SJCRH30 (cell line): ENCODE results near the gene KRT40. TPM values are rescaled to one million over a fixed set of nuclear protein-coding genes. Genes with fewer than 3 reads are reported as not detected.

Source experiments
- DNase-seq, 2 experiments: peaks; one replicate each; pipeline ENCODE4 v3.0.0-alpha.2; 2015 to 2020
- H3K27ac ChIP-seq: fragments of 250-450 bp; sonication (Bioruptor Pico); 2 replicates; pipeline ENCODE4 v1.5.1; 2020; ENCODE audit warnings: mild to moderate bottlenecking, moderate library complexity
- H3K27me3 ChIP-seq: fragments of 250-450 bp; sonication (Bioruptor Pico); 2 replicates; pipeline ENCODE4 v1.5.1; 2020; ENCODE audit warnings: mild to moderate bottlenecking, moderate library complexity
- H3K36me3 ChIP-seq: fragments of 250-450 bp; sonication (Bioruptor Pico); 2 replicates; pipeline ENCODE4 v1.5.1; 2020; ENCODE audit warnings: mild to moderate bottlenecking, moderate library complexity
- H3K4me1 ChIP-seq: fragments of 250-450 bp; sonication (Bioruptor Pico); 2 replicates; pipeline ENCODE4 v1.5.1; 2020; ENCODE audit warnings: mild to moderate bottlenecking, moderate library complexity
- H3K4me3 ChIP-seq: fragments of 250-450 bp; sonication (Bioruptor Pico); 2 replicates; pipeline ENCODE4 v1.5.1; 2020; ENCODE audit warnings: mild to moderate bottlenecking, moderate library complexity
- H3K9me3 ChIP-seq: fragments of 250-450 bp; sonication (Bioruptor Pico); replicated peaks from 2 replicates; pipeline ENCODE4 v1.5.1; 2020; ENCODE audit warnings: mild to moderate bottlenecking, moderate library complexity
- total RNA-seq: library from RNA; depleted of rRNA; stranded (reverse); fragments of >200 nt; shearing (Covaris generic); gene quantifications from 2 replicates; pipeline ENCODE4 v1.2.3, GENCODE V29; 2014; rRNA removed

The KRT40 gene
- not detected in 2 replicates for total RNA-seq

DNA sequence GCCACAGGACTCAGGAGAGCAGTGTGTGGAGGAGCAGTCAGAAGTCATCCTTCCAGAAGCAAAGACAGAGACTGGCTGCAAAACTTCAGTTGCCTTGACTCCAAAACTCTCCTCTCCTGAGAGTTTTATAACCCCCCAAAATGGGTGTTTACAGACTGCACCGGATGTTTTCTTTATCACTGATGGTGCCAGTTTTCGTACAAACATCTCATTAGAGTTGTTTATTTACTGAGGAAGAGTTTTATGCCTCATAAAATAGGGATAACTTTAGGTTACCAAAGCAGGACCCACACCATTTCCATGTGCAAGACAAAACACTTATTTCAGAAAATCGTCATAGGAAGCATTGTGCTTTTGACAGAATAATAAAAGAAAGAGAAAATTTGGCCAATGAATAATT lies at the start of gene KRT40:
TSS of gene KRT40 (minus strand) at position 101 of the 400 bp plus-strand sequence. CDS start at position 48, 53 bp downstream.
- no peaks in the 10 kb centered on the region for H3K9me3 ChIP-seq
- peaks cover 8% of the 10 kb centered on the region for H3K4me1 ChIP-seq
- no peak within 1 kb of the TSS for H3K4me3 ChIP-seq
- no peaks in the 10 kb centered on the region for H3K36me3 ChIP-seq
- no peak within 1 kb of the TSS for H3K27ac ChIP-seq
- no peak for DNase-seq
- H3K27me3 ChIP-seq: no peaks in the 10 kb centered on the region

DNA sequence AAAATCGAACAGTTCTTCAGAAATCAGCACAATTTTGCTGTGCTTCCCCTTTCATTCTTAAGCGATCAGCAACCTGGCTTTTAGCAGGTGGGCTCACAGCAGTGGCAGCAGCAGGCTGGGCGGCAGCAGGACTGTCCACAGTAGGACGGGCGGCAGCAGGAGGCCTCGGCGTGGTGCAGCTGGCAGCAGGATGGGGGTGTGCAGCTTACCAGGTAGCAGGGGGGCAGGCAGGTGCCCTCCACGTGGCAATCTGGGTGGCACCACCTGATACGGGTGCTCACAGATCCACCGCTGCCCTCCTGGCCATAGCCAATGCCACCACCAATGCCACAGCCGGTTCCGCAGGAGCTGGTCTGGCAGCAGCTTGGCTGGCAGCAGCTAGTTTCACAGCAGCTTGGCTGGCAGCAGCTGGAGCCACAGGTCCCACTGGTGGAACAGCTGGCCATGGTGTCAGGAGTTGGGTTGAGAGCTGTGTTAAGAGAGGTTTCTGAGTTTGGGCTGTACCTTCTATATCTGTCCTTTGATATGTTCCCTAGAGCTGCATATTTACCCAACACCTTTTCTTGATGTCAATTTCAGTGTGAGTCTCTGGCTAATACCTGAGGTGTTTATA lies 45.6 kb upstream of the KRT40 start, which contains the start of gene KRTAP1-4:
TSS of gene KRTAP1-4 (minus strand) at position 563 of the 613 bp plus-strand sequence. CDS start at position 446, 117 bp downstream.
- no peak within 1 kb of the TSS for H3K4me3 ChIP-seq
- no peaks in the 10 kb centered on the region for H3K36me3 ChIP-seq
- H3K27me3 ChIP-seq: no peaks in the 10 kb centered on the region
- DNase-seq: no peak
- no peaks in the 10 kb centered on the region; the same call in 1 of the 2 replicates for H3K4me1 ChIP-seq
- no peaks in the 10 kb centered on the region for H3K9me3 ChIP-seq
- H3K27ac ChIP-seq: no peak within 1 kb of the TSS

DNA sequence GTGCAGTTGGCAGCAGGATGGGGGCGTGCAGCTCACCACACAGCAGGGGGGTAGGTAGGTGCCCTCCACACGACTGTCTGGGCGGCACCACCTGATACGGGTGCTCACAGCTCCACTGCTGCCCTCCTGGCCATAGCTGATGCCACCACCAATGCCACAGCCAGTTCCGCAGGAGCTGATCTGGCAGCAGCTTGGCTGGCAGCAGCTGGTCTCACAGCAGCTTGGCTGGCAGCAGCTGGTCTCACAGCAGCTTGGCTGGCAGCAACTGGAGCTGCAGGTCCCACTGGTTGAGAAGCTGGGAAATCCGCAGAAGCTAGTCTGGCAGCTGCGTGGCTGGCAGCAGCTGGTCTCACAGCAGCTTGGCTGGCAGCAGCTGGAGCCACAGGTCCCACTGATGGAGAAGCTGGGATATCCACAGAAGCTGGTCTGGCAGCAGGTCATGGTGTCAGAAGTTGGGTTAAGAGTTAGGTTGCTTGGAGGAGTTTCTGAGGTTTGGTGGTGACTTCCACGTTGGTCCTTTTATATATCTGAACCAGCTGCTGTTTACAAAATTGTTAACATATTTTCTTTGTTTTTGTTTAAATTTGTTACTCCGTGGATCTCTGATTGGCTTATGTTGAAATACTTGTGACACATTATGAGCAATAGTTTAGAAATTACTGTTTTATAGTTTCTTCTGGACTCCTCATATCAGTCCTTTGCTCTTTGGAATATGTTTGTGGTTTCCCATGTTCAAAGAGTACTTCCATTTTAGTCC lies 42.8 kb upstream of the KRT40 start, which contains the start of gene KRTAP1-5:
TSS of gene KRTAP1-5 (minus strand) at position 494 of the 757 bp plus-strand sequence. CDS start at position 441, 53 bp downstream.
- H3K27ac ChIP-seq: no peak within 1 kb of the TSS
- H3K36me3 ChIP-seq: no peaks in the 10 kb centered on the region

DNA sequence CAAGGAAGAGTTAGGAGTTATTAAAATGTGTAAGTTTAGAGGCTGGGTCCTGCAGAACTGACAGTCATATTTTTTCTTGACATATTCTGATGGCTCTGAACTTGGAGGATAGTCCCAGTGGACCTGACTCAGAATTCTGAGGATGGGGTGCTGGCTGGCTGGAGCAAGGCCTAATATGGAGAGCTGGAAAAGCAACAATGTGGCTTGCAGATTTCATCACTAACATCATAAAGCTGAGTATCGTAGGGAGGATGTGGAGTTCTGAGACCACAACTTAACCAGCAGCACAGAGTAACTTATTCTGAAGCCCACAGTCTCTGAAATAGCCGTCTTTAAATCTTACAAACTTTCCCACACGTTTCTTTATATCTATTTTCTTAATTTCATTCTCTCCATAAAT lies 40.6 kb upstream of the KRT40 start:
- no peaks in the 10 kb centered on the region for H3K27me3 ChIP-seq
- DNase-seq: no peak
- H3K4me3 ChIP-seq: no peak overlapping the region
- H3K9me3 ChIP-seq: 0 out of 2 replicates have a peak, but pooled peaks cover 5% of the 10 kb centered on the region
- no peaks in the 10 kb centered on the region for H3K4me1 ChIP-seq
- H3K27ac ChIP-seq: no peak overlapping the region
- H3K36me3 ChIP-seq: no peaks in the 10 kb centered on the region

More for the DNA sequence above, 42.8 kb upstream of the KRT40 start, which contains the start of gene KRTAP1-5:
- Histone ChIP-seq H3K9me3 (0 out of 2 replicates have a peak, but pooled peaks cover 5% of the 10 kb centered on the region), H3K27me3 (no peaks in the 10 kb centered on the region), H3K4me3 (no peak within 1 kb of the TSS), H3K4me1 (no peaks in the 10 kb centered on the region)
- peak; percentile 24 to 36 for DNase-seq

DNA sequence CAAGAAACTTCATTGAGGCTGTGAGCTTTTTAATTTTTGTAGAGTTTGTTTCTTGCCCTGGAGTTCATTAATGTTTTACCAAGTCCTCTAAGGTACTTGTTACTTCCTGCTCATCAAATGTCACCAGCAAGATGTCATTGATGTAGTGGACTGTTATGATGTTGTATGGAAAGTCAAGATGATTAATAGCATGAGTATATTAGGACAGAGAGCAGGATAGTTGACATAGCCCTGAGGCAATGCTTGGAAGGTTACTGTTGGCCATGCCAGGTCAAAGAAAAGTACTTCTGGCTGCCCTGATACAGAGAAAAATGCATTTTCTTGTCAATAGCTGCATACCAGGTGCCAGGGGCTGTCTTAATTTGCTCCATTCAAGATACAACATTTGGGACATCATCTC lies 36.2 kb upstream of the KRT40 start:
- DNase-seq: no peak
- Histone ChIP-seq H3K4me3 (no peak overlapping the region), H3K36me3 (no peaks in the 10 kb centered on the region), H3K4me1 (no peaks in the 10 kb centered on the region), H3K9me3 (0 out of 2 replicates have a peak, but pooled peaks cover 5% of the 10 kb centered on the region), H3K27me3 (no peaks in the 10 kb centered on the region), H3K27ac (no peak overlapping the region)

DNA sequence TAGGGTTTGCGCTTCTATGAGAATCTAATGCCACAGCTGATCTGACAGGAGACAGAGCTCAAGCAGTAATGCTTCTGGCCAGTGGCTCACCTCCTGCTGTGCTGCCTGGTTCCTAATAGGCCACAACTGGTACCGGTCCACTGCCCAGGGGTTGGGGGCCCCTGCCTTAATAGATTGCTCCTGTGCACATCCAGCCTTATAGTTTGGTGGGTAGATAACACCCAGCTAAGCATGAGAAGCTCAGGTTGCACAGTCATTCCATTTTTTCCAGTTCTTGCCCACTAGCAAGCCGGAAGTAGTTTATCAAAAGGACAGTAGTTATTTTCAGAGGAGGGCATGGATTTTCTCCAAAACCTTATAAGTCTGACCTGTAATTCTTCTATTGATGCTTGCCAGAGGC lies 35.3 kb upstream of the KRT40 start:
- DNase-seq: no peak
- Histone ChIP-seq H3K4me1 (no peaks in the 10 kb centered on the region), H3K27me3 (no peaks in the 10 kb centered on the region), H3K4me3 (no peak overlapping the region), H3K9me3 (0 out of 2 replicates have a peak, but pooled peaks cover 5% of the 10 kb centered on the region), H3K27ac (no peak overlapping the region), H3K36me3 (no peaks in the 10 kb centered on the region)

DNA sequence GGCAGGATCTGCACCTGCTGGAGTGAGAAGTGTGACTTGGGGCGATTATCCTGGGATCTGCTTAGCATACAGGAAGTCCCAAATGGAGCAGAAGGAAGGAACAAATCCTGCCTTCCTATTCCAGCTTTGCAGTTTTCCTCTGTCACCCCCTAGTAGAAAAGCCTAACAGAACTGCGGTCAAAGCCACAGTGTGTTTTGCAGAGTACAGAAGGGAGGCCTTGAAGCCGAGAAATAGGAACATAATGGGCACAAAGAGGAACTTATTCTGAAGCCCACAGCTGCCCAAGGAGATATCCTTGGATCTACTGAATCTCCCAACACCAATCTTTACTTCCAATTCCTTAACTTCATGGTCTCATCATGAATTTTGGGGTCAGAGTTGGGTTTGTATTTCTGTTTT lies 34.4 kb upstream of the KRT40 start:
- DNase-seq: no peak
- Histone ChIP-seq H3K27ac (no peak overlapping the region), H3K36me3 (no peaks in the 10 kb centered on the region), H3K4me3 (no peak overlapping the region), H3K27me3 (no peaks in the 10 kb centered on the region), H3K9me3 (0 out of 2 replicates have a peak, but pooled peaks cover 5% of the 10 kb centered on the region), H3K4me1 (peaks cover 8% of the 10 kb centered on the region)

DNA sequence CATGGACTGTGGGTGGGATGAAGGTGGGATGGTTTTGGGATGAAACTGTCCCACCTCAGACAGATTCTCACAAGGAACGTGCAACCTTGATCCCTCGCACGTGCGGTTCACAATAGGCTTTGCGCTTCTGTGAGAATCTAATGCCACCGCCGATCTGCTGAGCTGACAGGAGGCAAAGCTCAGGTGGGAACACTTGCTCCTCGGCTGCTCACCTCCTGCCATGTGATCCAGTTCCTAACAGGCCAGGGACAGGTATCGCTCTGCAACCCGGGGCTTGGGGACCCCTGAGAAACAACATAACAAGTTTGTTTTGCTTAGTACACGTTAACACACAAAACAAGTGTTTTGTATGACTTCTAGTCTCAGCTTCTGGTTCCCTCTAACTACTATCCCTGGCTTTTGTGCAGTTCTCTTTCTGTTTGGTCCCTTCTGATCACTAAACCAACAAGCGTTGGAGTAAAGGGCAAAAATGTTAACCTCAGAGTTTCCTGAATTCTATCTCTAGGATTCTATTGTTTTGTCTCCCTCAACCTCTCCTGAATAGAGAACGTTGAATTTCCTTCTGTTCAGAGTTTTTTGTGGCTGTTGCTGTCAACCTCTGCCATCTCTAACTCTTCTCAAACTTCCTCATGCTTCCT lies 32.6 kb upstream of the KRT40 start:
- Histone ChIP-seq H3K4me1 (peaks cover 17% of the 10 kb centered on the region), H3K27me3 (no peaks in the 10 kb centered on the region), H3K36me3 (no peaks in the 10 kb centered on the region), H3K4me3 (no peak overlapping the region), H3K27ac (no peak overlapping the region), H3K9me3 (no peaks in the 10 kb centered on the region)
- DNase-seq: no peak

DNA sequence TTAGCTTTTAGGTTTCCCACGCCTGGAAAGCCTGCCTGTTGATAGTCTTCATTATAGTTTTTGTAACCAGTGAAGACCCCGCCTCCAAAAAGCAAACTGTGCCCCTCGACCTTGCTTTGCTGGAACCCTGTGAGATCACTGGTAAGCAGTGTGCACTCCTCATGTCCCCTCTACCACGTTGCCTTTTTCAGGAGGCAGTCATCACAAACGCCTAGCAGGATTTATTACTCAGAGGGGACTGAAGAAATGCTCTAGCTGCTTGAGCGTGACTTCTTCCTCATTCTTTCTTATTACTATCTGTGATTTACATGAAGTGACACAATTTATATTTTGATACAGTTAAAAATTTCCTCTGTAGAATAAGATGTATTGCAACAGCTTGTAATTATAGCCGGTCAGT lies 31.3 kb upstream of the KRT40 start:
- Histone ChIP-seq H3K27ac (no peak overlapping the region), H3K27me3 (no peaks in the 10 kb centered on the region), H3K4me3 (no peak overlapping the region), H3K36me3 (no peaks in the 10 kb centered on the region), H3K9me3 (no peaks in the 10 kb centered on the region), H3K4me1 (peaks cover 17% of the 10 kb centered on the region)
- no peak for DNase-seq

DNA sequence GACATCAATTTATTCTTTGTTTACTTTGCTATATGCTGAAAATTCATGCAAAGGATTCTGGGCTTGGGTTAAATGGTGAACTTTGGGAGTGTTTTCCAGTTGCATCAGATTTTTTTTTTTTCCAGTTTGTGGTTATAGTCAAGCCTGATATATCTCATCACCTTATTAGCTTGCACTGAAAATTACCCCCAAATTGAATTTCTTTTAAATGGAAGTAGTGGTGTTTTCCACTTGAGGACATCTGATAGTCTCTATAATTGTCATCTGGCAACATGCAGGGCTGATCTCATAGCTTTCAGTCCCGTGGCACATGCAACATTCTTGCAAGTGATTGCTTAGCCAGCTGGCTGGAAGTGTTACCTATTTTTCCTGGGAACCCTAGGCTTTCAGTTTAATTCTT lies 29.5 kb upstream of the KRT40 start:
- Histone ChIP-seq H3K4me1 (peaks cover 17% of the 10 kb centered on the region), H3K4me3 (no peak overlapping the region), H3K9me3 (no peaks in the 10 kb centered on the region), H3K27me3 (no peaks in the 10 kb centered on the region), H3K36me3 (no peaks in the 10 kb centered on the region), H3K27ac (peak overlapping the region; percentile 55; the same call in 1 of the 2 replicates)
- DNase-seq: peak; percentile 24 to 49

DNA sequence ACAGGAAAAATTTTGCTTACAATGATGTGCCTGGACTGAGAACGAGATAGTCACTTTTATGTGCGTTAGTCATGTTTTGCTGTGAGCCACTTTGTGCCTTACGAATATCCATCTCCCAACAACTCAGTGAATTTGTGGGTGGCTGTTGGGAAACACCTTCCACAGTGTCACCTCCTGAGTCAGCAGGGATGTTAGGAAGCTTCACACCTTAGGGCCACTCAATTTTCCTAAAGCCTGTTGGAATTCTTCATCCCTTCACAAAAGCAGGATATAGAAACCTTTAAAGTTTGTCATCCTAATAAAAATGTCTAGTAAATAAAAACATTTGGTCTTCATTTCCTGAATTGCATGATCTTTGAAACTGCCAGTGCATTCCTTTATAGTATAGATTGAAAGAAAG lies 29.1 kb upstream of the KRT40 start:
- Histone ChIP-seq H3K9me3 (no peaks in the 10 kb centered on the region), H3K27ac (peak overlapping the region; percentile 55), H3K4me3 (no peak overlapping the region), H3K36me3 (no peaks in the 10 kb centered on the region), H3K27me3 (no peaks in the 10 kb centered on the region), H3K4me1 (peaks cover 17% of the 10 kb centered on the region)
- DNase-seq: no peak

DNA sequence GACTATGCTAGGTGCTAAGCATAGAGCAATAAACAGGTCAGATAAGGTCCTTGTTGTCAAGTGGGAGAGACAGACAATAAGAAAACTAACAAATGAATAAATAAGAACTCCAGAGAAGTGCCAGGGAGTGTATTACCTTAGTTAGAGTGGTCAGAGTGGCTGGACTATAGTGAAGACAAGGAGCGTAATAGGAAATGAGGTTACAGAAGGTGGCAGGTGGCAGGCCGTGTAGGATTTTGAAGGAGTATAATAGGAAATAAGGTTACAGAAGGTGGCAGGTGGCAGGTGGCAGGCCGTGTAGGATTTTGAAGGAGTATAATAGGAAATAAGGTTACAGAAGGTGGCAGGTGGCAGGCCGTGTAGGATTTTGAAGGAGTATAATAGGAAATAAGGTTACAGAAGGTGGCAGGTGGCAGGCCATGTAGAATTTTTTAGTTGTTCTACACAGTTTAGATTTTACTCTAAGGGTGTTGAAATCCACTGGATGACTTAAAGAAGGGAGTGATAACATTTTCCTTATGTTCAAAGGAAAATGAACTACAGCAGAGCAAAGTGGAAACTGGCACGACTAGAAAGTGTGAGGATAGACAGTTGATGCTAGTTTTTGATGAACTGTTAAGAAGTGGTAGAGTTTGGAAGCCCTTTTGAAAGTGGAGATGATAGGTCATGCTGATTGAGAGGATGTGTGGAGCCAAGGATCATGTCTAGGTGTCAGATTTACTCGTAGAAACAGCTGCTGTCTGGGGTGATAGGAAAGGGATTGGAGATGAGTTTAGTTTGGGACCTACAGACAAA lies 28.4 kb upstream of the KRT40 start:
- no peaks in the 10 kb centered on the region for H3K9me3 ChIP-seq
- no peak overlapping the region for H3K4me3 ChIP-seq
- H3K27ac ChIP-seq: peak overlapping the region; percentile 55
- no peaks in the 10 kb centered on the region for H3K27me3 ChIP-seq
- H3K36me3 ChIP-seq: no peaks in the 10 kb centered on the region
- peak; percentile 21 to 71 for DNase-seq
- H3K4me1 ChIP-seq: peaks cover 17% of the 10 kb centered on the region

DNA sequence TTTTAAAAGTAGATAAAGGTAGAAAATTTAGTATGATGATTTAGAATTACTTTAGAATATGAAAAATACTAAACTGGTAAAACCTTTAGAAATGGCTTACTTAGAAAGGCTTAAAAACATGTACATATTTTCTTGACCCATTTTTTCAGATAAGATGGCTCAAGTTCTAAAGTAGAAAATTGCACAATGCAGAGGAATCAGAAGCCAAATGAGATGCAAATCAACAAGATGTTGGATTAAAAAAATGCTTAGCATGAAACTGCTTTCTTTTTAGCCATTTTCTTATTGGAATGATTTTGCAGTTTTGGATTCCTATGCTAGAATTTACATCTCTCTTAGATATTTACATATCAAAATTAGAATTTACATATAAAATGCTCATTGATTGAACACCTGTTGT lies 26.3 kb upstream of the KRT40 start:
- Histone ChIP-seq H3K4me3 (no peak overlapping the region), H3K4me1 (peaks cover 17% of the 10 kb centered on the region), H3K9me3 (no peaks in the 10 kb centered on the region), H3K36me3 (no peaks in the 10 kb centered on the region), H3K27ac (no peak overlapping the region), H3K27me3 (no peaks in the 10 kb centered on the region)
- no peak for DNase-seq

DNA sequence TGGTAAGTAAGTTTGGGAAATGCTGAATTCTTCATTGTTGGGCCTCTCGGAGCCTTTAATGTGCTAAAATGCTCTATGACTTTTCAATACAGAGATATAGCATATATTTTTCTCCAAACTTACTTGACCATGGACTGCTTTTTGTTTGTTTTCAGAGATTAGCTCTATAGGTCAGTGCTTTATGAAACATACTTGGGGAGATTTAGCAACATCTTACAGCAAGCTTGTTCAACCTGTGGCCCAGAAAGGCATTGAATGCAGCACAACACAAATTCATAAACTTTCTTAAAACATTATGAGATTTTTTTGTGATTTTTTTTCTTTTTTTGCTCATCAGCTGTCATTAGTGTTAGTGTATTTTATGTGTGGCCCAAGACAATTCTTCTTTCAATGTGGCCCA lies 25.8 kb upstream of the KRT40 start:
- Histone ChIP-seq H3K27me3 (no peaks in the 10 kb centered on the region), H3K9me3 (no peaks in the 10 kb centered on the region), H3K4me3 (no peak overlapping the region), H3K4me1 (peaks cover 17% of the 10 kb centered on the region), H3K27ac (no peak overlapping the region), H3K36me3 (no peaks in the 10 kb centered on the region)
- no peak for DNase-seq
